Activated CD8-positive, alpha-beta T cell treated with anti-CD3 and anti-CD28 coated beads, Interleukin-2, amount 10 ng/mL, durations not matched to agents 7 days and 5 days (primary cell): ENCODE results near the gene PPM1H. TPM values are rescaled to one million over a fixed set of nuclear protein-coding genes. Genes with fewer than 3 reads are reported as not detected.

ENCODE experiments used
- ATAC-seq: fragments of 150-1000 bp; cut with Tn5 transposase; one replicate; pipeline ENCODE4 v1.10.0; 2021; ENCODE audit warnings: moderate library complexity
- CTCF ChIA-PET: fragments of 350-600 bp; sonication (Branson Sonifier 250); formaldehyde crosslinking; loops from one replicate; lab custom pipeline; 2021; ENCODE audit warnings: antibody characterized with exemption; lab: Charles Lee
- POLR2A ChIA-PET: fragments of 350-600 bp; sonication (Branson Sonifier 250); formaldehyde crosslinking; loops from one replicate; lab custom pipeline; 2021; ENCODE audit warnings: antibody characterized with exemption; lab: Charles Lee
- DNase-seq: peaks from one replicate; pipeline ENCODE4 v3.0.0-alpha.2; 2020
- H3K27ac Mint-ChIP-seq: one replicate; pipeline ENCODE4 v1.8.0; 2021; ENCODE audit warnings: mild to moderate bottlenecking, mixed read lengths
- H3K27me3 Mint-ChIP-seq: one replicate; pipeline ENCODE4 v1.8.0; 2021; ENCODE audit warnings: low read depth, mixed read lengths
- H3K36me3 Mint-ChIP-seq: one replicate; pipeline ENCODE4 v1.8.0; 2021; ENCODE audit warnings: low read depth, mixed read lengths
- H3K4me1 Mint-ChIP-seq: one replicate; pipeline ENCODE4 v1.8.0; 2021; ENCODE audit warnings: low read depth, mixed read lengths
- H3K4me3 Mint-ChIP-seq: one replicate; pipeline ENCODE4 v1.8.0; 2021; ENCODE audit warnings: mild to moderate bottlenecking, mixed read lengths
- H3K9me3 Mint-ChIP-seq: one replicate; pipeline ENCODE4 v1.8.0; 2022; ENCODE audit warnings: mixed read lengths; ENCODE audit not compliant: insufficient read depth
- total RNA-seq, 2 experiments: library from RNA; stranded (reverse); gene quantifications; one replicate each; pipeline ENCODE4 v1.2.3, GENCODE V29; 2021

Gene PPM1H
- total RNA-seq, 2 experiments from 2014 or later = not detected

- POLR2A ChIA-PET = no interaction called here
- Mint-ChIP-seq H3K4me1 (no peaks in the 10 kb centered on the region), H3K9me3 (no peaks in the 10 kb centered on the region), H3K36me3 (no peaks in the 10 kb centered on the region), H3K27me3 (peaks cover 28% of the 10 kb centered on the region), H3K4me3 (no peak overlapping the region), H3K27ac (no peak overlapping the region)
- DNase-seq (no peak), ATAC-seq (no peak)
- CTCF ChIA-PET = interaction anchor here (0.9 kb wide), 1 partner anchor 169 kb away, joined by 3 read pairs; no protein-coding TSS in a partner anchor
Measured at GRCh38 chr12:62750941-62751809, 183.8 kb downstream of the PPM1H start.

- DNase-seq = no peak
- Mint-ChIP-seq H3K36me3 (no peaks in the 10 kb centered on the region), H3K4me3 (no peak overlapping the region), H3K9me3 (no peaks in the 10 kb centered on the region), H3K27me3 (peaks cover 28% of the 10 kb centered on the region), H3K27ac (no peak overlapping the region), H3K4me1 (no peaks in the 10 kb centered on the region)
- POLR2A ChIA-PET = no interaction called here
- CTCF ChIA-PET = no interaction called here
- ATAC-seq = no peak
Measured at GRCh38 chr12:62749586-62749985, 185.4 kb downstream of the PPM1H start.

GRCh38 chr12:62748941-62749468, 185.9 kb downstream of the PPM1H start:
- Mint-ChIP-seq H3K4me1 (no peaks in the 10 kb centered on the region), H3K27ac (no peak overlapping the region), H3K9me3 (no peaks in the 10 kb centered on the region), H3K36me3 (no peaks in the 10 kb centered on the region), H3K27me3 (peaks cover 26% of the 10 kb centered on the region), H3K4me3 (no peak overlapping the region)
- ATAC-seq = no peak
- POLR2A ChIA-PET = no interaction called here
- CTCF ChIA-PET = no interaction called here
- DNase-seq = no peak

GRCh38 chr12:62744551-62744950, 190.4 kb downstream of the PPM1H start:
- no peak for ATAC-seq
- Mint-ChIP-seq H3K27me3 (peaks cover 6% of the 10 kb centered on the region), H3K4me1 (no peaks in the 10 kb centered on the region), H3K9me3 (no peaks in the 10 kb centered on the region), H3K36me3 (no peaks in the 10 kb centered on the region), H3K27ac (no peak overlapping the region), H3K4me3 (no peak overlapping the region)
- DNase-seq = no peak
- POLR2A ChIA-PET = no interaction called here
- CTCF ChIA-PET = no interaction called here

GRCh38 chr12:62739266-62740015, 195.5 kb downstream of the PPM1H start:
- DNase-seq (no peak), ATAC-seq (no peak)
- H3K4me1 Mint-ChIP-seq = no peaks in the 10 kb centered on the region
- no peak overlapping the region for H3K27ac Mint-ChIP-seq
- ChIA-PET POLR2A (no interaction called here), CTCF (no interaction called here)
- no peaks in the 10 kb centered on the region for H3K9me3 Mint-ChIP-seq
- no peaks in the 10 kb centered on the region for H3K36me3 Mint-ChIP-seq
- H3K4me3 Mint-ChIP-seq = no peak overlapping the region
- peaks cover 2% of the 10 kb centered on the region for H3K27me3 Mint-ChIP-seq

- H3K27me3 Mint-ChIP-seq = peaks cover 2% of the 10 kb centered on the region
- H3K27ac Mint-ChIP-seq = no peak overlapping the region
- no peak for ATAC-seq
- no peaks in the 10 kb centered on the region for H3K36me3 Mint-ChIP-seq
- POLR2A ChIA-PET = no interaction called here
- no peaks in the 10 kb centered on the region for H3K4me1 Mint-ChIP-seq
- H3K9me3 Mint-ChIP-seq = no peaks in the 10 kb centered on the region
- DNase-seq = no peak
- CTCF ChIA-PET = no interaction called here
- no peak overlapping the region for H3K4me3 Mint-ChIP-seq
Measured at GRCh38 chr12:62738616-62739015, 196.3 kb downstream of the PPM1H start.

GRCh38 chr12:62738105-62738504, 196.8 kb downstream of the PPM1H start:
- POLR2A ChIA-PET = no interaction called here
- H3K27me3 Mint-ChIP-seq = peaks cover 2% of the 10 kb centered on the region
- no peaks in the 10 kb centered on the region for H3K9me3 Mint-ChIP-seq
- no peak overlapping the region for H3K27ac Mint-ChIP-seq
- DNase-seq (no peak), ATAC-seq (no peak)
- CTCF ChIA-PET = no interaction called here
- H3K4me1 Mint-ChIP-seq = no peaks in the 10 kb centered on the region
- no peaks in the 10 kb centered on the region for H3K36me3 Mint-ChIP-seq
- H3K4me3 Mint-ChIP-seq = no peak overlapping the region

- Mint-ChIP-seq H3K9me3 (no peaks in the 10 kb centered on the region), H3K27me3 (peaks cover 2% of the 10 kb centered on the region), H3K4me3 (no peak overlapping the region), H3K27ac (no peak overlapping the region), H3K4me1 (no peaks in the 10 kb centered on the region), H3K36me3 (no peaks in the 10 kb centered on the region)
- DNase-seq = no peak
- no peak for ATAC-seq
- POLR2A ChIA-PET = no interaction called here
- CTCF ChIA-PET = no interaction called here
Measured at GRCh38 chr12:62737615-62738014, 197.3 kb downstream of the PPM1H start.

- DNase-seq = no peak
- no peaks in the 10 kb centered on the region for H3K4me1 Mint-ChIP-seq
- H3K36me3 Mint-ChIP-seq = no peaks in the 10 kb centered on the region
- H3K9me3 Mint-ChIP-seq = no peaks in the 10 kb centered on the region
- ATAC-seq = no peak
- H3K4me3 Mint-ChIP-seq = no peak overlapping the region
- peaks cover 3% of the 10 kb centered on the region for H3K27me3 Mint-ChIP-seq
- ChIA-PET CTCF (no interaction called here), POLR2A (no interaction called here)
- H3K27ac Mint-ChIP-seq = no peak overlapping the region
Measured at GRCh38 chr12:62737188-62737587, 197.8 kb downstream of the PPM1H start.

GRCh38 chr12:62736596-62736995, 198.4 kb downstream of the PPM1H start:
- no peaks in the 10 kb centered on the region for H3K9me3 Mint-ChIP-seq
- POLR2A ChIA-PET = no interaction called here
- DNase-seq (no peak), ATAC-seq (no peak)
- no peak overlapping the region for H3K4me3 Mint-ChIP-seq
- H3K27ac Mint-ChIP-seq = no peak overlapping the region
- H3K4me1 Mint-ChIP-seq = no peaks in the 10 kb centered on the region
- CTCF ChIA-PET = no interaction called here
- no peaks in the 10 kb centered on the region for H3K36me3 Mint-ChIP-seq
- peaks cover 7% of the 10 kb centered on the region for H3K27me3 Mint-ChIP-seq

GRCh38 chr12:62732861-62733427, 202.0 kb downstream of the PPM1H start:
- Mint-ChIP-seq H3K27ac (no peak overlapping the region), H3K27me3 (peaks cover 18% of the 10 kb centered on the region), H3K36me3 (no peaks in the 10 kb centered on the region), H3K4me1 (no peaks in the 10 kb centered on the region), H3K9me3 (no peaks in the 10 kb centered on the region), H3K4me3 (no peak overlapping the region)
- ChIA-PET CTCF (no interaction called here), POLR2A (no interaction called here)
- DNase-seq = no peak
- no peak for ATAC-seq
